HG03520 (cell line): Measurements from ENCODE around the gene PLA2G3.

Experiments used
- ATAC-seq: cut with Tn5 transposase; IDR thresholded peaks from one replicate; pipeline ENCODE4 v1.9.1; 2021; ENCODE audit warnings: mild to moderate bottlenecking, moderate library complexity; ENCODE audit not compliant: unreplicated experiment

PLA2G3 gene

DNA sequence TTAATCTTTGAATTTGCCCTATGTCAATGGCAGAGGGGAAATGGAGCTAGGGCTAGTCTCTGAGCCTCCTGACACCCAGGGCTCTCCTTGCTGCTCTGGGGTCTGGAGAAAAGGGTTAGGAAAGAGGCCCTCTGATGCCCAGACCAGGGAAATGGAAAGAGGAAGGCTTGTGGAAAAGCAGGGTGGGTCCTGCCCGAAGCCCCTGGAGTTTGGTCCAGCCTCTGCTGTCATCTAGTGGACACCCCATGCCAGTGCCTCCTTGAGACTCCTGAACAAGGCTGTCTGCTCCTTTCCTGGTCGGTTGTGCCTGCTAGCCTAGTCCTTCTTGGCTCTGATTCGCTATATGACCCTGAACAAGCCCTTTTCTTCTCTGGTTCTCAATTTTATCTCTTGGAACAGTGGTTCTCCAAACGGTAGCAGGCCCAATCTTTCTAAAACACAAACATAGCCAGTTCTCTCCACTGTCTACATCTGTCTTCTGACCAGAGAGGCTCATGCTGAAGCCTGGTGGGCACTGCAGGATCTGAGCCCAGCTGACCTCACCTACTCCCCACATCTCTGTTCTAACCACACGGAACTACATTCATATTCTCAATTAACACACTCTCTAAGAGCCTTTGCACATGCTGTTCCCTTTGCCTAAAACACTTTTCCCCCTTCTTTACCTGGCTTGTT lies 8.8 kb upstream of the PLA2G3 start:
- ATAC-seq: no peak

DNA sequence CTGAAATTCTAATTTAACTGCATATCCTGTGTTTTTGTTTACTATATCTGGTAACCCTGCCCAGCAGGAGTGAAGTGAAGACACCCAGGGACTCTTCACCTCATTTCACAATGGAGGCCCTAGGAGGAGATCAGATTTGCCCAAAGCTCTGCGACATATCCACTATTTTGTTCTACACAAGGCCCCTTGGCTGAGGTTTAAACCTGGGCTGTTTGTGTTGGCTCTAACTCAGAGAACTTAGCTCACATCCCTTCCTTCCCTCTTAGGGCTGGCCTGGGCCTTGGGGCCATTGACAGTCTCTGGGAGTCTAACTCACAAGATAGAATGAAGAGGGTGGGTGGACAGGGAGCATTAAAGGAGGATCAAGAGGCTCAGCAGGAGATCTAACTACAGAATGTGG lies 8.2 kb upstream of the PLA2G3 start:
- no peak for ATAC-seq

- ATAC-seq: no peak
Measured at GRCh38 chr22:31144223-31144622, 3.9 kb upstream of the PLA2G3 start.

DNA sequence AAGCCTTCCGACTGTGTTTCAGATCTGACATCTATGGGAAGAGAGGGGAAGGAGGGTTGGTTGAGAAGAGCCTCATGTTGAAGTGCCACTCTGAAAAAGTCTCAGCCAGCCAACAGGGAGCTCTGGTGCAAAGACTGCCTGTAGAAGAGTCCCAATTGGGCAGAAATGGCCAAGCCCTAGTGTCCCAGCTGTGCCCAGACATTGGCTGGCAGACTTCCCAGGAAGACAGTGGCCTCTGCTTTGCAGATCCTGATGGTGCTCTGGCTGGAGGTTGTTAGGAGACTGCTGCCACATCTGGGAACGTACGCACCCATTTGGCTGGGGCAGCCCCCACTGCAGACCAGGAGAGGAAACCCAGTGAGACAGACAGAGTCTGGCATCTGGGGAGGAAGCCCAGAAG lies 3.2 kb upstream of the PLA2G3 start:
- no peak for ATAC-seq

DNA sequence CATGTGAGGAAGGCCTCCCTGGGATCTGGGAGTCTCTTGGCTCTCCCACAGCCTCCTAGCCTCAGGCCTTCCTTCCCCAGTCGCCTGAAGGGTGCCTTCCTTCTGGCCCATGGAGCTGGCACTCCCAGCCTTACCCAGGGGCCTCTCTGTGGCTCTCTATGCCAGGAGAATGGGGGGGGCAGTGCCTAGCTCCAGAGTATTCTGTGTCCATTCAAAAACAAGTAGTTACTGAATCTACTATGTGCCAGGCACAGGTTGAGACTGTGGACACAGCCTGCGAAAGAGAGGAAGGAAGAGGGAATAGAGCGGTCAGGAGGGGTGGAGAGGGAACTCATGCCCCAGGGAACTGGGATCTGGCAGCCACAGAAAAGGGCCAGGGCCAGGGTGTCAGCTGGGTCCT lies 2.7 kb upstream of the PLA2G3 start:
- ATAC-seq: no peak

DNA sequence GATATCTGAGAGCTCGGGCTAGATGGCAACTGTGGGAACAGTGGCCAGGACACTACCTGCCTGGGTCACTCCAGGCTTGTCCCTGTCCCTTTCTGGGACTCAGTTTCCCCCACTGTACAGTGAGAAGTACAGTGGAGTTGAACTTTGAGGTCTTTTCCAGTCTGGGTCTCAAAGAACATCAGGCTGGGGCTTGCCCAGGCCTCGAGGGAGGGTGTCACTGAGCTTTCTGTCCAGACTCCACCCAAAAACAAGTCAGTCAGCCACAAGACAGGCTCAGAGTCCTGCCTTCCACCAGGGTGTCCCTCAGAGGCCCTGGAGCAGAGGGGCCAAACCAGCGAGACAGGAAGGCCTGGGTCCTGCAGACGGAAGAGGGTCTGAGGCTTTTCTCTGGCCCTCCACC lies 2.0 kb upstream of the PLA2G3 start:
- ATAC-seq: no peak

DNA sequence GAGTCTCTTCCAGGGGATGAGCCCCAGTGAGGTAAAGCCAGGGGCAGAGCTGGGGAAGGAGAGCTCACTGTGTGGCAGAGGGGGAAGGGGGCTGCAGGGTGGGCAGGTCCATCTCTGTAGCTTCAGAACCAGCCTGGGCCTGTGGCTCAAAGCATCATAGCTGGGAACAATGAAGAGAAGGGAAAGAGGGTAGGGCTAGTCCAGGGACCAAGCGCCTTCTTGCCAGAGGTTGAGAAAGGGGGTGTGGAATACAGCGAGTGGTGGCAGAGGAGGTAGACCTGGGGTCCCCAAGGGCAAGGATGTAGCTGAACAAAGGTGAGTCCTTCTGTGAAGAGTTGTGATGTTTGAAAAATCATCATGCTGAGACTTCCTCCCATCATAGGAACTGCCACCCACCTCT lies 1.2 kb upstream of the PLA2G3 start:
- ATAC-seq: no peak

GRCh38 chr22:31140746-31141145 lies 438 bp upstream of the PLA2G3 start:
- no peak for ATAC-seq

- no peak for ATAC-seq
Measured at GRCh38 chr22:31139066-31139465, 1.2 kb downstream of the PLA2G3 start.

GRCh38 chr22:31138126-31138525 lies 2.2 kb downstream of the PLA2G3 start:
- ATAC-seq: no peak

DNA sequence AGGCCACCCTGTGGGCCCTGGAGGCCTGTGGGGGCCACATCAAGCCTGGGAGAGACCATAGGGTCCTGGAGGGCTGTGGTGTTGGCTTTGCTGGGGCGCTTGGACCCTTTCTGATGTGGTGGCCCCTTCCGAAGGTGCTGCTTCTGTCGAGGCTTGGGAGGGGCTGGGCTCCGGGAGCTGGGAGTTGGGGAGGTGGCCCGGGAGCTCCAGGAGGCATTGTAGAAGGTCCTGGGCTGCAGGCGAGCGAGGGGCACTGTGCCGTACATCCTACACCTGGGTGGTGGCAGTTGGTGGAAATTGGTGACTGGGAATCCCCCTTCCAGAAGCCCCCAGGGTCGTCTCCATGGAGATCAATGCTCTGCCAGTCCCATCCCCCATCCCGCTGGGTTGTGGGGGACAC lies 2.6 kb downstream of the PLA2G3 start:
- no peak for ATAC-seq

GRCh38 chr22:31136711-31137110 lies 3.6 kb downstream of the PLA2G3 start:
- no peak for ATAC-seq

DNA sequence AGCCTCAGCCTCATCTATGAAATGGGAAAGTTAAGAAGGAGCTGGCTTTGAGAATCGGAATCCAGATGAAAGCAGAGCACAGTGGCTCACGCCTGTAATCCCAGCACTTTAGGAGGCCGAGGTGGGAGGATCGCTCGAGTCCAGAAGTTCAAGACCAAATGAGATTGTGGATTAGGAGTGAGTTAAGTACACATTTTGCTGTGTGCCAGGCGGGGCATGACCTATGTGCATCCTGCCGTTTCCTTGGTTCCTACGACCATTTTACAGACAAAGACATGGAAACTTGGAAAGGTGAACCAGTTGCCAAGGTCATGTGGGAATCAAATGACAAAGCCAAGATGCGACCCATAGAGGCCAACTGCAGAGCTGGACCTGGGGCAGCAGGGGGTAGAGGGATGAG lies 4.2 kb downstream of the PLA2G3 start:
- ATAC-seq: no peak

GRCh38 chr22:31135706-31136105 lies 4.6 kb downstream of the PLA2G3 start:
- no peak for ATAC-seq

- no peak for ATAC-seq
Measured at GRCh38 chr22:31134688-31135087, 5.6 kb downstream of the PLA2G3 start.

- ATAC-seq: no peak
Measured at GRCh38 chr22:31133911-31134310, 6.4 kb downstream of the PLA2G3 start.

- ATAC-seq: no peak
Measured at GRCh38 chr22:31130873-31131272, 9.4 kb downstream of the PLA2G3 start.

- no peak for ATAC-seq
Measured at GRCh38 chr22:31128156-31128555, 12.2 kb downstream of the PLA2G3 start.

DNA sequence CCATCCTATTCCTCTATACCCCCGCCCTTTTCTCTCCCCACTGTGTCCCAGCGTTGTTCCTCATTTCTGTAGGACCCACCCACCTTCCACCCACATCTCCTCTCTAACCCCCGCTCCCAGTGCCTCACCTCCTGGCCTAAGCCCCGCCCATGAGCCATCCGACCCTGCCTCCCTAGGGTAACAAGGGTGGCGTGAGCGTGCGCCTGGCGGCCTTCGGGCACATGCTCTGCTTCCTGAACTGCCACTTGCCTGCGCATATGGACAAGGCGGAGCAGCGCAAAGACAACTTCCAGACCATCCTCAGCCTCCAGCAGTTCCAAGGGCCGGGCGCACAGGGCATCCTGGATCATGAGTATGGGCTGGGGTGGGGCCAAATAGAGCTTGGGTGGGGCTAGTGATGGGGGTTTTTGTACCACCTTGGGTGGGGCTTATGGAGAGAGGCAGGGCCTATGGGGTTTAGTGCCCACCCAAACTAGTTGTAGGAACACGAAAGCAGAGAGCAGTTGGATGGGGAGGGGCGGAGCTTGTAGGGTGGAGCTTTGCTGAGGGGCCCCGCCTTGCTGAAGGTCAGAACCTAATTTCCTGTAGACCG lies 13.0 kb downstream of the PLA2G3 start:
- no peak for ATAC-seq

DNA sequence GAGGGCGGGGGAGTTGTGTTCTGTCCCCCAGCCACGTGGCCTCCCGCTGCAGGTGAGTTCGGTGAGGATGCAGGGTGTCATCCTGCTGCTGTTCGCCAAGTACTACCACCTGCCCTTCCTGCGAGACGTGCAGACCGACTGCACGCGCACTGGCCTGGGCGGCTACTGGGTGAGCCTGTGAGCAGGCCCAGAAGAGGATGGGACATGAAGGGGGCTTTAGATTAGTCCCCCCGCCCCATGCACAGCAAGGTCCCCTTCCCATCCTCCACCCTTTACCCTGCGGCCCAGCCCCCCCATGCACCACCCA lies 13.5 kb downstream of the PLA2G3 start:
- ATAC-seq: no peak

DNA sequence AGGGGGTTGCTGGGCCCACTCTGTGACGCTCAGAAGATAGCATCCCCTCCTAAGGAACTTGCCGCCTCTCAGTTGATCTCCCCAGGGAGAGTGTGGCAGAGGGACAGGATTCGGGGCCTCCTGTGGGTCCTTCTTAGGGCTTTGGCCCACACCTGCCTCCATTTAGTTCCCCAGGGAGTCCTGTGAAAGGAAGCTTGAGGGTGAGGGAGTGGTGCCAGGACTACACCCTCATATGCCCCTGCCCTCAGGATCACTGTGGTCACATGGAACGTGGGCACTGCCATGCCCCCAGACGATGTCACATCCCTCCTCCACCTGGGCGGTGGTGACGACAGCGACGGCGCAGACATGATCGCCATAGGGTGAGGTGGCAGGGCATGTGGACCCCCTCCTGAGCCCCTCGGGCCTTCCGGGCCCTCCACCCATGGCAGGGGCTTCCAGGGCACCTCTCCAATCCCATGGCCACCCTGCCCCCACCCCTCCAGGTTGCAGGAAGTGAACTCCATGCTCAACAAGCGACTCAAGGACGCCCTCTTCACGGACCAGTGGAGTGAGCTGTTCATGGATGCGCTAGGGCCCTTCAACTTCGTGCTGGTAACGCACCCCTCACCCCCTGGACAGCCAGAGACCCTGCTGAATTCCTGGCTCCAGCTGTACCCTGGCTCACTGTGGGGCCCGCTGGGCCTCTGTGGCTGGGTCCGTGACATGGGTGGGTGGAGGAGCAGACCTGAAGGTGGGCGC lies 14.0 kb downstream of the PLA2G3 start:
- ATAC-seq: no peak

- ATAC-seq: no peak
Measured at GRCh38 chr22:31125521-31126117, 14.7 kb downstream of the PLA2G3 start.
